ENCODE measurements around the gene DRC1. TPM values are rescaled to one million over a fixed set of nuclear protein-coding genes. Genes with fewer than 3 reads are reported as not detected.
"Not testable (repeated sequence)": the region's sequence is repeated elsewhere in the genome, so short reads cannot be mapped to it uniquely, and the experiment has no call there.

The DRC1 gene
- total and polyA plus RNA-seq, 5 donors from 2014 or later = not detected

DNA sequence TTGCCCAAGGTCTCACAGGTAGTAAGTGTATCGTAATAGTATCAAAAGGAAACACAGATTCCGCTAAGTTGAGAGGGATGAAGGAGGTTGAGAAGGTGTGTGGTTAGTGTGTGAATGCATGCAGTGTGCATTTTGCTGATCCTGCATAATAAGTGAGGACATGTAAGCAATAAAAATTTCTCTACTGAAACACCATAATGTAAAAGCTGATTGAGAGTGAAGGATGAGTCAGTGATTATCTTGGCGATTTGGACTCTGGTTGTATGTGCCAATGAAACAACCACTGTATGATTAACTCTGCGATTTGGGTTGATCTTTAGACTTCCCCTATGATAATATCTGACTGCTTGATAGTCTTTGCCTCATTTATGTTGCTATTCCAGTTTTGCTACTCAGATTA is 38.4 kb upstream of the DRC1 start:
- Mint-ChIP-seq H3K4me3 (peak overlapping the region in 1 of 4 donors; percentile 5), H3K36me3 (peaks cover 12% of the 10 kb centered on the region), H3K27me3 (no peaks in the 10 kb centered on the region), H3K27ac (peak overlapping the region in 1 of 3 donors; percentile 2), H3K4me1 (peaks cover 38 to 51% (median 46%) of the 10 kb centered on the region in 4 donors), H3K9me3 (no peaks in the 10 kb centered on the region)
- H3K27me3 ChIP-seq (ENCODE audit: control insufficient read depth, insufficient read depth, low read length) = no peaks in the 10 kb centered on the region
- H3K4me1 ChIP-seq (ENCODE audit: control insufficient read depth, insufficient read depth, low read length, poor library complexity, severe bottlenecking) = peaks cover 7% of the 10 kb centered on the region
- DNase-seq = peak in 1 of 3 donors; percentile 30
- peak overlapping the region; percentile 49 for H3K4me3 ChIP-seq (ENCODE audit: low read depth, low read length)
- no peaks in the 10 kb centered on the region for H3K9me3 ChIP-seq (ENCODE audit: control insufficient read depth in 2 of 2, low read length in 2 of 2)
- no peak overlapping the region for H3K27ac ChIP-seq (ENCODE audit: insufficient read depth, low read length, poor library complexity, severe bottlenecking)
- peak in 1 of 2 donors; percentile 37 for ATAC-seq (ENCODE audit: low read depth in 2 of 2)
- H3K36me3 ChIP-seq (ENCODE audit: control insufficient read depth, insufficient read depth, low read length) = peaks cover 19% of the 10 kb centered on the region

DNA sequence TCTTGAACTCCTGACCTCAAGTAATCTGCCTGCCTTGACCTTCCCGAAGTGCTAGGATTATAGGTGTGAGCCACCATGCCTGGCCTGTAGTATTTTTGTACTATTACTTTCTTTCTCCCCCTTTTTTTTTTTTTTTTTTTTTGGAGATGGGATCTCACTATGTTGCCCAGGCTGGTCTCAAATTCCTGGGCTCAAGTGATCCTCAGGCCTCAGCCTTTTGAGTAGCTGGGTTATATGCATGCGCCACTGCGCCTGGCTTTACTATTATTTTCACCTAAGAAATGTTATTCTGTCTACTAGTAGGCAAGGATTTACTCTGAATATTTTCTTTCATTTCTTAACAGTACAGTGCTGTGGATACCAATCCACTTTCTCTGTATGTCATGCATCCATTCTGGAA is 37.8 kb upstream of the DRC1 start:
- Histone ChIP-seq H3K4me3 (ENCODE audit: low read depth, low read length) (no peak overlapping the region), H3K4me1 (ENCODE audit: control insufficient read depth, insufficient read depth, low read length, poor library complexity, severe bottlenecking) (peaks cover 7% of the 10 kb centered on the region), H3K36me3 (ENCODE audit: control insufficient read depth, insufficient read depth, low read length) (peaks cover 21% of the 10 kb centered on the region), H3K27ac (ENCODE audit: insufficient read depth, low read length, poor library complexity, severe bottlenecking) (no peak overlapping the region), H3K9me3 (ENCODE audit: control insufficient read depth in 2 of 2, low read length in 2 of 2) (no peaks in the 10 kb centered on the region), H3K27me3 (ENCODE audit: control insufficient read depth, insufficient read depth, low read length) (no peaks in the 10 kb centered on the region)
- Mint-ChIP-seq H3K27ac (peak overlapping the region in 1 of 3 donors; percentile 2), H3K9me3 (no peaks in the 10 kb centered on the region), H3K4me3 (no peak overlapping the region), H3K27me3 (no peaks in the 10 kb centered on the region), H3K36me3 (peaks cover 18% of the 10 kb centered on the region), H3K4me1 (peaks cover 36 to 44% (median 40%) of the 10 kb centered on the region in 4 donors)
- DNase-seq (no peak), ATAC-seq (ENCODE audit: low read depth in 2 of 2) (no peak)

DNA sequence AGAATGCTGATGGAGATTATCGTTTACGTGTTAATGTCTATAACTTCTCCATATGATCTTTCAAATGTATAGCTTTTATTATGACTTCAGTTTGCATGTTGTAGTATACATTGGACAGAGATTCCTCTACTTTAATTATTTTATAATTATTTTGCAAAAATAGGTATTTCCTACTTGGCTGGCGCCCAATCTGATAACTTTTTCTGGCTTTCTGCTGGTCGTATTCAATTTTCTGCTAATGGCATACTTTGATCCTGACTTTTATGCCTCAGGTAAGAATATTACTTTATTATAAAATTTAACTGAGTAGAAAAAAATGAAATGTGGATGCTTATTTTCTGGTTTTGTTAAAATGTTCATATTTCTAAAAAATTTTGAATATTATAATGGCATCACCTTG is 37.1 kb upstream of the DRC1 start:
- Histone ChIP-seq H3K9me3 (ENCODE audit: control insufficient read depth in 2 of 2, low read length in 2 of 2) (no peaks in the 10 kb centered on the region), H3K36me3 (ENCODE audit: control insufficient read depth, insufficient read depth, low read length) (peaks cover 21% of the 10 kb centered on the region), H3K4me3 (ENCODE audit: low read depth, low read length) (no peak overlapping the region), H3K27me3 (ENCODE audit: control insufficient read depth, insufficient read depth, low read length) (no peaks in the 10 kb centered on the region), H3K27ac (ENCODE audit: insufficient read depth, low read length, poor library complexity, severe bottlenecking) (no peak overlapping the region), H3K4me1 (ENCODE audit: control insufficient read depth, insufficient read depth, low read length, poor library complexity, severe bottlenecking) (peaks cover 7% of the 10 kb centered on the region)
- H3K4me3 Mint-ChIP-seq = no peak overlapping the region
- ATAC-seq (ENCODE audit: low read depth in 2 of 2) (no peak), DNase-seq (no peak)
- H3K27me3 Mint-ChIP-seq = no peaks in the 10 kb centered on the region
- H3K36me3 Mint-ChIP-seq = peaks cover 25% of the 10 kb centered on the region
- no peaks in the 10 kb centered on the region for H3K9me3 Mint-ChIP-seq
- H3K27ac Mint-ChIP-seq = no peak overlapping the region
- peaks cover 29 to 37% (median 34%) of the 10 kb centered on the region in 4 donors for H3K4me1 Mint-ChIP-seq

DNA sequence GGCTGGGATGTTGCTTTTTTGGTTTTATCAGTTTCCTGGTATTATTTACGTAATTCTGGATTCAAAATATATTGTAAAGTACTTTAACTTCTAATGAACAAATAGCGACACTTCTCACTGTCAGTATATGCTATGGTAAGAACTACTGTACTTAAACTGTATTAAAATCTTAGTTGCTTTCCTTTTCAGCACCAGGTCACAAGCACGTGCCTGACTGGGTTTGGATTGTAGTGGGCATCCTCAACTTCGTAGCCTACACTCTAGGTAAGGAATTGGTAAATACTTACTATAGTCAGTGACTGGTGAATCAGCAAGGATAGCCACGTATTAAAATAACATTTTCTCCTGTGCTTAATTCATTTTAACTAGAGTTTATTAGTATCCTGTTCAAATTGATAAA is 34.8 kb upstream of the DRC1 start:
- H3K9me3 Mint-ChIP-seq = peaks cover 0 to 2% (median 0%) of the 10 kb centered on the region in 7 donors
- H3K27ac Mint-ChIP-seq = no peak overlapping the region
- peaks cover 30% of the 10 kb centered on the region for H3K36me3 Mint-ChIP-seq
- H3K4me1 Mint-ChIP-seq = peaks cover 19 to 24% (median 20%) of the 10 kb centered on the region in 4 donors
- H3K9me3 ChIP-seq (ENCODE audit: control insufficient read depth in 2 of 2, low read length in 2 of 2) = no peaks in the 10 kb centered on the region
- no peak overlapping the region for H3K4me3 ChIP-seq (ENCODE audit: low read depth, low read length)
- peaks cover 7% of the 10 kb centered on the region for H3K4me1 ChIP-seq (ENCODE audit: control insufficient read depth, insufficient read depth, low read length, poor library complexity, severe bottlenecking)
- ATAC-seq (ENCODE audit: low read depth in 2 of 2) (no peak), DNase-seq (no peak)
- no peak overlapping the region for H3K4me3 Mint-ChIP-seq
- H3K27me3 ChIP-seq (ENCODE audit: control insufficient read depth, insufficient read depth, low read length) = no peaks in the 10 kb centered on the region
- peaks cover 21% of the 10 kb centered on the region for H3K36me3 ChIP-seq (ENCODE audit: control insufficient read depth, insufficient read depth, low read length)
- H3K27me3 Mint-ChIP-seq = no peaks in the 10 kb centered on the region
- H3K27ac ChIP-seq (ENCODE audit: insufficient read depth, low read length, poor library complexity, severe bottlenecking) = no peak overlapping the region

DNA sequence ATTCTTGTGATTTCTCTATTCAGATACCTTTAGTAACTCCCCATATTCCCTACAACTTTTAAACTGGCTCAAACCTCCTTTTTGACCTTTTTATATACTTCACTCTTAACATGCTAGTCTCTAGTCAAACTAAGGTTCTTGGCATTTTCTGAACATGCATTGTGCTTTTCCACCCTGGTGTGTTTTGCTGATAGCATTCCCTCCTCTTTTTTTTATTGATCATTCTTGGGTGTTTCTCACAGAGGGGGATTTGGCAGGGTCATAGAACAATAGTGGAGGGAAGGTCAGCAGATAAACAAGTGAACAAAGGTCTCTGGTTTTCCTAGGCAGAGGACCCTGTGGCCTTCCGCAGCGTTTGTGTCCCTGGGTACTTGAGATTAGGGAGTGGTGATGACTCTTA is 32.1 kb upstream of the DRC1 start:
- H3K4me1 ChIP-seq (ENCODE audit: control insufficient read depth, insufficient read depth, low read length, poor library complexity, severe bottlenecking); H3K4me3 ChIP-seq (ENCODE audit: low read depth, low read length); H3K27ac ChIP-seq (ENCODE audit: insufficient read depth, low read length, poor library complexity, severe bottlenecking); H3K27me3 Mint-ChIP-seq; ATAC-seq (ENCODE audit: low read depth in 2 of 2); H3K27me3 ChIP-seq (ENCODE audit: control insufficient read depth, insufficient read depth, low read length); DNase-seq; H3K4me3 Mint-ChIP-seq; H3K9me3 Mint-ChIP-seq; H3K9me3 ChIP-seq (ENCODE audit: control insufficient read depth in 2 of 2, low read length in 2 of 2): not testable (repeated sequence)
- H3K4me1 Mint-ChIP-seq = peaks cover 6 to 11% (median 8%) of the 10 kb centered on the region in 4 donors
- H3K36me3 Mint-ChIP-seq = peaks cover 47% of the 10 kb centered on the region
- H3K36me3 ChIP-seq (ENCODE audit: control insufficient read depth, insufficient read depth, low read length) = peaks cover 36% of the 10 kb centered on the region
- H3K27ac Mint-ChIP-seq = peak overlapping the region in 1 of 3 donors; percentile 8

DNA sequence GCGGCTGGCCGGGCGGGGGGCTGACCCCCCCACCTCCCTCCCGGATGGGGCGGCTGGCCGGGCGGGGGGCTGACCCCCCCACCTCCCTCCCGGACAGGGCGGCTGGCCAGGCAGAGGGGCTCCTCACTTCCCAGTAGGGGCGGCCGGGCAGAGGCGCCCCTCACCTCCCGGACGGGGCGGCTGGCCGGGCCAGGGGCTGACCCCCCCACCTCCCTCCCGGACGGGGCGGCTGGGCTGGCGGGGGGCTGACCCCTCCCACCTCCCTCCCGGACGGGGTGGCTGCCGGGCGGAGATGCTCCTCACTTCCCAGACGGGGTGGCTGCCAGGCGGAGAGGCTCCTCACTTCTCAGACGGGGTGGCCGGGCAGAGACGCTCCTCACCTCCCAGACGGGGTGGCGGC is 30.8 kb upstream of the DRC1 start:
- peaks cover 43% of the 10 kb centered on the region for H3K36me3 ChIP-seq (ENCODE audit: control insufficient read depth, insufficient read depth, low read length)
- not testable (repeated sequence) for H3K27me3 ChIP-seq (ENCODE audit: control insufficient read depth, insufficient read depth, low read length); ATAC-seq (ENCODE audit: low read depth in 2 of 2); H3K4me1 ChIP-seq (ENCODE audit: control insufficient read depth, insufficient read depth, low read length, poor library complexity, severe bottlenecking); H3K9me3 Mint-ChIP-seq; DNase-seq; H3K4me3 ChIP-seq (ENCODE audit: low read depth, low read length); H3K4me3 Mint-ChIP-seq; H3K27ac ChIP-seq (ENCODE audit: insufficient read depth, low read length, poor library complexity, severe bottlenecking); H3K27ac Mint-ChIP-seq; H3K27me3 Mint-ChIP-seq; H3K9me3 ChIP-seq (ENCODE audit: control insufficient read depth in 2 of 2, low read length in 2 of 2)
- Mint-ChIP-seq H3K4me1 (peaks cover 0 to 10% (median 4%) of the 10 kb centered on the region in 4 donors), H3K36me3 (peaks cover 46% of the 10 kb centered on the region)

DNA sequence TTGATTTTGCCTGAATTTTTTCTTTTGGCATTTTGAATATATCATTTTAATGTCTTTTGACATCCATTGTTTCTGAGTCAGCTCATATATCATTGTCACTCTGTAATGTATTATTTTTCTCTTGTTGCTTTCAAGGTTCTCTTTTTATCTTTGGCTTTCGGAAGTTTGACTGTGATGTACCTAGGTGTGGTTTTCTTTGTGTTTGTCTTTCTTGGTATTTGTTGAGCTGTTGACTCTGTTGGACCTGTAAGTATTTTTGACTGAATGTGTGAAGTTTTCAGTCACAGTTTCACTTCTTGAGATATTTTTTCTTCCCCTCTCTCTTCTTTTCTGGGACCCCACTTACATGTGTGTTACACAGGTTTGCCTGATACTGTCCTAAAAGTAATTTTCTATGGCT is 24.9 kb upstream of the DRC1 start:
- ATAC-seq (ENCODE audit: low read depth in 2 of 2) (no peak), DNase-seq (peak in 1 of 3 donors; percentile 69)
- no peaks in the 10 kb centered on the region for H3K9me3 ChIP-seq (ENCODE audit: control insufficient read depth in 2 of 2, low read length in 2 of 2)
- Mint-ChIP-seq H3K4me3 (peak overlapping the region in 1 of 4 donors; percentile 7), H3K27ac (peak overlapping the region in 2 of 3 donors; percentile 49 to 76), H3K9me3 (peaks cover 0 to under 1% (median 0%) of the 10 kb centered on the region in 7 donors), H3K36me3 (peaks cover 41% of the 10 kb centered on the region), H3K4me1 (peaks cover 6 to 25% (median 19%) of the 10 kb centered on the region in 4 donors), H3K27me3 (no peaks in the 10 kb centered on the region)
- no peaks in the 10 kb centered on the region for H3K4me1 ChIP-seq (ENCODE audit: control insufficient read depth, insufficient read depth, low read length, poor library complexity, severe bottlenecking)
- no peak overlapping the region for H3K27ac ChIP-seq (ENCODE audit: insufficient read depth, low read length, poor library complexity, severe bottlenecking)
- peaks cover 35% of the 10 kb centered on the region for H3K36me3 ChIP-seq (ENCODE audit: control insufficient read depth, insufficient read depth, low read length)
- H3K4me3 ChIP-seq (ENCODE audit: low read depth, low read length) = no peak overlapping the region
- no peaks in the 10 kb centered on the region for H3K27me3 ChIP-seq (ENCODE audit: control insufficient read depth, insufficient read depth, low read length)

DNA sequence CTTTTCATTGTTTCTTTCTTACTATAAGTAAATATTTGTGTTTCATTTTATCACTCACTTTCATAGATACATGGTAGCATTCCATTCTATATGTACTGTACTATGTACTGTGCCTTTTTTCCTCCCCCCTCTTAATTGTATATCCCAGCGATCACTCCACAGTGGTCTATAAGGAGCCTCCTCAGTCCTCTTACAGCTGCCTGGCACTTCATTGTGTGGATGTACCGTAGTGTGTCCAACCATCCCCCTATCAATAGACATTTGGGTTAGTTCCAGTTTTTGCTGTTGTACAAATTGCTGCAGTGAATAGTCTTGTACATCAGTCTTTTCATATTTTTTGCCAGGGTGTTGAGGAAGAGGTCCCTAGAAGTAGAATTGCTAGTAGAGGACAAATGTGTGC is 21.4 kb upstream of the DRC1 start:
- Mint-ChIP-seq H3K36me3 (peaks cover 34% of the 10 kb centered on the region), H3K27me3 (no peaks in the 10 kb centered on the region), H3K27ac (peak overlapping the region in 2 of 3 donors; percentile 3 to 5), H3K9me3 (no peaks in the 10 kb centered on the region), H3K4me3 (no peak overlapping the region), H3K4me1 (peaks cover 6 to 26% (median 19%) of the 10 kb centered on the region in 4 donors)
- no peaks in the 10 kb centered on the region for H3K4me1 ChIP-seq (ENCODE audit: control insufficient read depth, insufficient read depth, low read length, poor library complexity, severe bottlenecking)
- H3K27me3 ChIP-seq (ENCODE audit: control insufficient read depth, insufficient read depth, low read length) = no peaks in the 10 kb centered on the region
- DNase-seq (no peak), ATAC-seq (ENCODE audit: low read depth in 2 of 2) (no peak)
- no peaks in the 10 kb centered on the region for H3K9me3 ChIP-seq (ENCODE audit: control insufficient read depth in 2 of 2, low read length in 2 of 2)
- H3K4me3 ChIP-seq (ENCODE audit: low read depth, low read length) = no peak overlapping the region
- H3K36me3 ChIP-seq (ENCODE audit: control insufficient read depth, insufficient read depth, low read length) = peaks cover 22% of the 10 kb centered on the region
- H3K27ac ChIP-seq (ENCODE audit: insufficient read depth, low read length, poor library complexity, severe bottlenecking) = no peak overlapping the region
